ENCODE results near the gene UGT1A5. TPM values are rescaled to one million over a fixed set of nuclear protein-coding genes. Genes with fewer than 3 reads are reported as not detected.

UGT1A5 gene
- total and polyA plus RNA-seq, 12 donors = 0.43 TPM; not detected in 11

- peaks cover 19% of the 10 kb centered on the region for H3K27me3 ChIP-seq
- H3K27ac ChIP-seq = no peak overlapping the region
- no peaks in the 10 kb centered on the region for H3K9me3 ChIP-seq (replicated peaks in 1 of 3)
- no peaks in the 10 kb centered on the region for H3K36me3 ChIP-seq (replicated peaks in 1 of 2)
- no peaks in the 10 kb centered on the region for H3K4me1 ChIP-seq (replicated peaks in 1 of 2)
- intact Hi-C loops (cut with DNase I) = no loop called here
- no peak for TF ChIP-seq POLR2A (IDR thresholded peaks at IDR 0.05)
- TF ChIP-seq CTCF (IDR thresholded peaks at IDR 0.05) = no peak
- DNase-seq = no peak
- no peak overlapping the region for H3K4me3 ChIP-seq
- 73 to 78% (median 74%) methylated on average over 10 of the region's 10 CpGs for WGBS, 4 donors
Measured at GRCh38 chr2:233707940-233708644, 4.6 kb upstream of the UGT1A5 start.

- Histone ChIP-seq H3K36me3 (replicated peaks in 1 of 2) (no peaks in the 10 kb centered on the region), H3K27me3 (peaks cover 19% of the 10 kb centered on the region), H3K9me3 (replicated peaks in 1 of 3) (no peaks in the 10 kb centered on the region), H3K27ac (no peak overlapping the region), H3K4me1 (replicated peaks in 1 of 2) (no peaks in the 10 kb centered on the region), H3K4me3 (no peak overlapping the region)
- TF ChIP-seq POLR2A (IDR thresholded peaks at IDR 0.05) = no peak
- no peak for TF ChIP-seq CTCF (IDR thresholded peaks at IDR 0.05)
- WGBS, 4 donors = 52 to 73% (median 72%) methylated on average over 5 of the region's 5 CpGs
- intact Hi-C loops (cut with DNase I) = no loop called here
- no peak for DNase-seq
Measured at GRCh38 chr2:233708942-233709341, 3.8 kb upstream of the UGT1A5 start.

DNA sequence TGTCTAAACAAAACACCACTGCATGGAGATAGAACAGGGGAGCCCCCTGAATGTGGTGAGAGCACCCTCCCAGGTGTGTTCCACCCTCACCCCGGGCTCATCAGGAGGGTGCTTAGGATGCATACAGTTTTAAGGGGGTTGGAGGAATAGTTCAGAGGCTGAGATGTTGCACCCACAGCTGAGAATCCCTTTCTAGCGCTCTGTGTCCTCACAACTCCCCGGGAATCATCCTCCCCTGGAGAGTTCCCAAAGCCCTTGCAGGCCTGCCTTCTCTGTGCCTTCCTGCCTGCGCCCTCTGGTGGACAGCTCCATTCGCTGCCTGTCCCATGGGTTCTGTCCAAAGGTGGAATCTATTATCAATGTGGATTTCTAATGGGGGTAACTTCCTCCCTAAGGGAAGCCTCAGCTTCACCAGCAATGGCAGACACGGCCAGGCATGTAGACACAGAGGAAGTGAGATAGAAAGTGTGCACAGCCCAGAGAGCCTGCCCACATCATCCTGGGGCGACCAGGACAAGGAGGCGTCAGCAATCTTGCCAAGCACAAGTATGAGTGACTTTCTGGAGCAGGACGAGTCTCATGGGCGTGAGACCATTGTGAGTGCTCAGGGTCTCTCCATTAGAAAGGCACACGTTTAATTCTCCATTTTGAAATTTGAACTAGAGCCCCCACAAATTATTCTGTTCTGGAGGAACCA is 1.2 kb upstream of the UGT1A5 start:
- WGBS, 4 donors = 24 to 36% (median 31%) methylated on average over 7 to 11 of the region's 11 CpGs
- Histone ChIP-seq H3K4me1 (replicated peaks in 1 of 2) (no peaks in the 10 kb centered on the region), H3K4me3 (no peak overlapping the region), H3K36me3 (replicated peaks in 1 of 2) (no peaks in the 10 kb centered on the region), H3K9me3 (replicated peaks in 1 of 3) (no peaks in the 10 kb centered on the region), H3K27ac (no peak overlapping the region), H3K27me3 (peaks cover 25% of the 10 kb centered on the region)
- peak; percentile 82 to 95 (median 84) for TF ChIP-seq CTCF (IDR thresholded peaks at IDR 0.05)
- TF ChIP-seq POLR2A (IDR thresholded peaks at IDR 0.05) = no peak
- intact Hi-C loops (cut with DNase I) = loop anchor here (10.0 kb wide), 2 partner anchors 147 to 267 kb away; partner anchors contain the start of gene USP40 (in 1 of the 2)
- peak; percentile 83 to 91 (median 90) for DNase-seq

GRCh38 chr2:233713262-233713615 is 532 bp downstream of the UGT1A5 start:
- TF ChIP-seq CTCF (IDR thresholded peaks at IDR 0.05) = no peak
- TF ChIP-seq POLR2A (IDR thresholded peaks at IDR 0.05) = no peak
- H3K9me3 ChIP-seq (replicated peaks in 1 of 3) = no peaks in the 10 kb centered on the region
- no peak for DNase-seq
- H3K4me3 ChIP-seq = no peak overlapping the region
- intact Hi-C loops (cut with DNase I) = loop anchor here (10.0 kb wide), 2 partner anchors 148 to 268 kb away; partner anchors contain the start of gene USP40 (in 1 of the 2)
- 67 to 74% (median 70%) methylated on average over 7 of the region's 7 CpGs for WGBS, 4 donors
- H3K27ac ChIP-seq = no peak overlapping the region
- no peaks in the 10 kb centered on the region for H3K4me1 ChIP-seq (replicated peaks in 1 of 2)
- peaks cover 32% of the 10 kb centered on the region for H3K27me3 ChIP-seq
- H3K36me3 ChIP-seq (replicated peaks in 1 of 2) = no peaks in the 10 kb centered on the region
